HS-27A (cell line): ENCODE measurements around the gene FEZF2.

ENCODE experiments used
- DNase-seq: peaks from one replicate; pipeline ENCODE4 v3.0.0-alpha.2; 2012; ENCODE audit warnings: low read depth, missing footprints

FEZF2 gene

GRCh38 chr3:62329971-62330370, 43.4 kb downstream of the FEZF2 start:
- DNase-seq: no peak

DNA sequence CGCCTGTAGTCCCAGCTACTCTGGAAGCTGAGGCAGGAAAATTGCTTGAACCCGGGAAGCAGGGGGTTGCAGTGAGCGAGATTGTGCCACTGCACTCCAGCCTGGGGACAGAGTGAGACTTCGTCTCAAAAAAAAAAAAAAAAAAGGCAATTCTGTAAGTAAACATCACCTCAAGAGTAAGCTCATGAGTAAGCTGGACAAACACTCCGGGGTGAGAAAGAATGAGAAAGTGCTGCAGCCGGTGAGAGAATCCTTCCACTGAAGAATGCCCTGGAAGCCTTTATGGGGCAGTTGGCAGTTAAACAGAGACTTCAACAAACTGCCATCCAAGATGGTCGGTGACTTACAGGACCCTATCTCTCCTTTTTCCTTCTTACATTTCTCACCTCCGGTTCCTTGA, 47.5 kb downstream of the FEZF2 start:
- DNase-seq: no peak

DNA sequence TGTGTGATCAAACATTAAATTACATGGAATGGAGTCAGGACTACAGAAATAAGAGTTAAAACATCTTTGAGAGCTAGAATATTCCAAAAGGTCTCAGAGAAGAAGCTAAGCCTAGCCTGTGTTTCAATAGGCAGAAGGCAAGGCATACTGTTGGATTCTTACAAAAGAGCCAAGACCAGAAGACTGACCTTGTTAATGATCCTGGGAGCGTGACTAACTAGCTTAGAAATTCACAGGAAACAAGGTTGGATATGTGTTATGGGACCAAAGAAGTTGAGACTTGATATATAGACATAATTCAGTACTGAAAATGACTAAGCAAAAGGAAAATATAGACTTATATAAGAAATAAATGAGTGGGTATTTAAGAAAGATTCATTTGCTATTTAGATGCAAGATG, 50.1 kb downstream of the FEZF2 start:
- DNase-seq: no peak
